ENCODE data around the gene CEBPZOS.

GRCh38 chr2:37153224-37153623, 43.1 kb upstream of the CEBPZOS start:
- TF ChIP-seq, protein P1, sequence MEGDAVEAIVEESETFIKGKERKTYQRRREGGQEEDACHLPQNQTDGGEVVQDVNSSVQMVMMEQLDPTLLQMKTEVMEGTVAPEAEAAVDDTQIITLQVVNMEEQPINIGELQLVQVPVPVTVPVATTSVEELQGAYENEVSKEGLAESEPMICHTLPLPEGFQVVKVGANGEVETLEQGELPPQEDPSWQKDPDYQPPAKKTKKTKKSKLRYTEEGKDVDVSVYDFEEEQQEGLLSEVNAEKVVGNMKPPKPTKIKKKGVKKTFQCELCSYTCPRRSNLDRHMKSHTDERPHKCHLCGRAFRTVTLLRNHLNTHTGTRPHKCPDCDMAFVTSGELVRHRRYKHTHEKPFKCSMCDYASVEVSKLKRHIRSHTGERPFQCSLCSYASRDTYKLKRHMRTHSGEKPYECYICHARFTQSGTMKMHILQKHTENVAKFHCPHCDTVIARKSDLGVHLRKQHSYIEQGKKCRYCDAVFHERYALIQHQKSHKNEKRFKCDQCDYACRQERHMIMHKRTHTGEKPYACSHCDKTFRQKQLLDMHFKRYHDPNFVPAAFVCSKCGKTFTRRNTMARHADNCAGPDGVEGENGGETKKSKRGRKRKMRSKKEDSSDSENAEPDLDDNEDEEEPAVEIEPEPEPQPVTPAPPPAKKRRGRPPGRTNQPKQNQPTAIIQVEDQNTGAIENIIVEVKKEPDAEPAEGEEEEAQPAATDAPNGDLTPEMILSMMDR (IDR thresholded peaks at IDR 0.05), result no peak
- TF ChIP-seq POLR2AphosphoS5 (IDR thresholded peaks at IDR 0.05) (no peak), POLR2A (IDR thresholded peaks at IDR 0.05) (no peak), EP300 (IDR thresholded peaks at IDR 0.05) (no peak)

Measured in sigmoid colon (tissue), 4 donors.